Skeletal muscle tissue (tissue), 4 donors: Measurements from ENCODE around the gene ERAP2. TPM values are rescaled to one million over a fixed set of nuclear protein-coding genes. Genes with fewer than 3 reads are reported as not detected.
A peak's percentile ranks its signal among the peaks of the same experiment; 100 is the strongest.
"Not testable (repeated sequence)": the region's sequence is repeated elsewhere in the genome, so short reads cannot be mapped to it uniquely, and the experiment has no call there.

Source experiments
- H3K27ac ChIP-seq: one replicate; pipeline ENCODE4 v1.7.0; 2013; ENCODE audit warnings: mild to moderate bottlenecking, low read depth, low read length, inconsistent platforms
- H3K27me3 ChIP-seq, 3 donors: one replicate each; pipeline ENCODE4 v1.7.0; 2013; ENCODE audit warnings: low read length in 3 of 3; ENCODE audit not compliant: control insufficient read depth in 3 of 3, insufficient read depth in 3 of 3
- H3K36me3 ChIP-seq, 3 donors: one replicate each; pipeline ENCODE4 v1.7.0; 2013; ENCODE audit warnings: low read length in 3 of 3; ENCODE audit not compliant: control insufficient read depth in 3 of 3, insufficient read depth in 3 of 3
- H3K4me1 ChIP-seq, 3 donors: one replicate each; pipeline ENCODE4 v1.7.0; 2013; ENCODE audit warnings: low read length in 3 of 3, mild to moderate bottlenecking in 3 of 3; ENCODE audit not compliant: control insufficient read depth in 3 of 3, insufficient read depth in 3 of 3
- H3K4me3 ChIP-seq, 3 donors: one replicate each; pipeline ENCODE4 v1.7.0; 2013; ENCODE audit warnings: low read length in 3 of 3
- H3K9ac ChIP-seq, 3 donors: one replicate each; pipeline ENCODE4 v1.7.0; 2013; ENCODE audit warnings: low read length in 3 of 3, mild to moderate bottlenecking in 3 of 3, moderate library complexity in 2 of 3, low read depth in 1 of 3
- H3K9me3 ChIP-seq, 3 donors: one replicate each; pipeline ENCODE4 v1.7.0; 2013; ENCODE audit warnings: low read length in 3 of 3; ENCODE audit not compliant: control insufficient read depth in 3 of 3
- total RNA-seq: library from RNA; depleted of rRNA; stranded (reverse); fragments of >200 nt; gene quantifications from one replicate; pipeline ENCODE4 v1.2.3, GENCODE V29; 2014
- donor health status: Osteomylitis.

ERAP2 gene
- total RNA-seq, 1 donor from 2014 or later = 20.9 TPM

DNA sequence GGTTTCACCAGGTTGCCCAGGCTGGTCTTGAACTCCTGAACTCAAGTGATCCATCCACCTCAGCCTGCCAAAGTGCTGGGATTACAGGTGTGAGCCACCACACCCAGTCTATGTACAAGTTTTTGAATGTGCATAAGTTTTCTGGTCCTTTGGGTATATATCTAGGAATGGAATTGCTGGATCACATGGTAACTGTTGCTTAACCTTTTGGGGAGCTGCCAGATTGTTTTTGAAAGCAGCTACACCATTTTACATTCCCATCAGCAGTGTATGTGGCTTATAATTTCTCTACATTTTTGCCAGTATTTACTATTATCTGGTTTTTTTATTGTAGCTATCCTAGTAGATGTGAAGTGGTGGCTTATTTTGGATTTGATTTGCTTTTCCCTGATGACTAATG is 50.7 kb downstream of the ERAP2 start:
- no peaks in the 10 kb centered on the region for H3K9me3 ChIP-seq
- H3K36me3 ChIP-seq = no peaks in the 10 kb centered on the region
- H3K9ac ChIP-seq = no peak overlapping the region
- H3K27ac ChIP-seq = no peak overlapping the region
- H3K4me1 ChIP-seq = peaks cover 9 to 22% (median 22%) of the 10 kb centered on the region in 3 donors
- H3K27me3 ChIP-seq = no peaks in the 10 kb centered on the region
- H3K4me3 ChIP-seq = no peak overlapping the region

DNA sequence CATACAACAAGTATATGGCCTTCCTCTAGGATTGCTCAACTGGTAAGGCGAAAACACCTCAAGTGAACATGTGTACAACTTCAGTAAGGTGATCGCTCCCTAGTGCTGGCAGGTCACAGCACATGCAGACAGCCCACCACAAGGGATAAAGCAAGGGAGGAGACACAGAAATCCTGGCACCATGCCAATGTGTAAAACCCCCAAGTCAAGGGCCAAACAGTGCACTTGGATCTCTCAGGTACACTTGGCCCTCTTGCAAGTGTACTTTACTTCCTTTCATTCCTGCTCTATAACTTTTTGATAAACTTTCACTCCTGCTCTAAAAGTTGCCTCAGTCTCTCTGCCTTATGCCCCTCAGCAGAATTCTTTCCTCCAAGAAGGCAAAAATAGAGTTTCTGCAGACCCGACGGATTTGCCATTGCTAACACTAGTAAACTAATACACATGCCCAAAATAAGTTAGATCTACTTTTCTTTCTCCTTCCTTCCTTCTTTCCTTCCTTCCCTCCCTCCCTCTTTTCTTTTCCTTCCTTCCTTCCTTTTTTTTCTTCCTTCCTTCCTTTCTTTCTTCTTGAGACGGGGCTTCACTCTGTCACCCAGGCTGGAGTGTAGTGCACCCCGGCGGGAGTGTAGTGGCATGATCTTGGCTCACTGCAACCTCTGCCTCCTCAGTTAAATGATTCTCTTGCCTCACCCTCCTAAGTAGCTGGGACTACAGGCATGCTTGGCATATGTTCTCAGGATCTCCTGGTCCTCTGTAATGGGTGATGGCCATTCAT is 52.8 kb downstream of the ERAP2 start:
- peak overlapping the region in 1 of 3 donors; percentile 15 for H3K4me3 ChIP-seq
- H3K27ac ChIP-seq = peak overlapping the region; percentile 31
- no peaks in the 10 kb centered on the region for H3K9me3 ChIP-seq

DNA sequence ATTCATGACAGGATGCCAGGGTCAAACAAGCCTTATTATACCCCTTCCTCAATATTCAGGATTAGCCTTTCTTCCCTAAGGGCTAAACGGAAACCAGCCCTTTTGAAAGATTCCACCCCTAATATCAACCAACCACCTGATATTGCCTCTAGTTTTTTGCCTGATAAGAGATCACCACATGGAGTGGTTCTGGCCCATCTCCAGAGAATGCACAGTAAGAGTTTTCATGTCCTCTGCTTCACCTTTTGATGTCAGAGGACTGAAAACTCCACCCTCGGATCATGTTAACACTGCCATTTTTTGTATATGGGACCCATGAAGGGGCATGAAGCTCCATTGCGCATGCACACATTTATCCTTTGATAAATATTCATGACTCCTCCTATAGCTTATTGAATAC is 53.8 kb downstream of the ERAP2 start:
- peak overlapping the region; percentile 22 for H3K27ac ChIP-seq
- H3K4me1 ChIP-seq = peaks cover 19 to 30% (median 20%) of the 10 kb centered on the region in 3 donors
- no peaks in the 10 kb centered on the region for H3K9me3 ChIP-seq

More for the DNA sequence above, 52.8 kb downstream of the ERAP2 start:
- Histone ChIP-seq H3K4me1 (peaks cover 16 to 29% (median 20%) of the 10 kb centered on the region in 3 donors), H3K9ac (no peak overlapping the region), H3K27me3 (no peaks in the 10 kb centered on the region), H3K36me3 (no peaks in the 10 kb centered on the region)

DNA sequence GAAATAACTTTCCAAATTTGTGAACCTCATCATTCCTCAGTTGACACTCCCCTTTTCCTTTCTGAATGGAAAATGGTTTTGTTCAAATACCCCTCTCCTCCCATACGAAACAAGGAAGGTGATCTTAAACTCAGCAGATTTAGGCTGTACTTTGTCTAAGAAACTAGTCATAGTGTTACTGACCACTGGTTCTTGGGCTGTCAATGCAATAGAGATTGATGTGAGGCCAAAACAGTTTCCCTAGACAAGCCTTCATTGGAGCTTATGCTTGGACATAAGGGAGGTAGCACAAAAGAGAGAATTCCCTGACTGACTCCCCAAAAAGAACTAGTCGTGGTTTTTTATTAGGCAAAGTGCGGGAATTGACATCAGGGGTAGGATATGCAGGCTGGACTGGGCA is 54.3 kb downstream of the ERAP2 start:
- Histone ChIP-seq H3K27ac (peak overlapping the region; percentile 22), H3K36me3 (no peaks in the 10 kb centered on the region), H3K27me3 (no peaks in the 10 kb centered on the region), H3K4me1 (peaks cover 19 to 34% (median 20%) of the 10 kb centered on the region in 3 donors), H3K4me3 (no peak overlapping the region), H3K9me3 (no peaks in the 10 kb centered on the region), H3K9ac (no peak overlapping the region)

More for the DNA sequence above, 53.8 kb downstream of the ERAP2 start:
- no peak overlapping the region for H3K4me3 ChIP-seq
- H3K9ac ChIP-seq = no peak overlapping the region
- no peaks in the 10 kb centered on the region for H3K36me3 ChIP-seq
- no peaks in the 10 kb centered on the region for H3K27me3 ChIP-seq

DNA sequence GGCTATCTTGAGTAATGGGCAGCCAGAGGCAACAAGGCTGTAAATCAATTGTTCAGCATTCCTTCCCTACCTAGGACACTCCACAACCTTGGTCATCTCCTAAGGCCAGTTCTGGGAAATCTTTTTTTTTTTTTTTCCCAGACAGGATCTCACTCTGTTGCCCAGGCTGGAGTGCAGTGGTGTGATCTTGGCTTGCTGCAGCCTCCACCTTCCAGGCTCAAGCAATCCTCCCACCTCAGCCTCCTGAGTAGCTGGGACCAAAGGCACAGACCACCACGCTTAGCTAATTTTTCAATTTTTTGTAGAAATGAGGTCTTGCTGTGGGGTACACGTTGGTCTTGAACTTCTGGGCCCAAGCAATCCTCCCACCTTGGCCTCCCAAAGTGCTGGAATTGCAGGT is 54.7 kb downstream of the ERAP2 start:
- H3K27ac ChIP-seq, H3K4me3 ChIP-seq, H3K36me3 ChIP-seq, H3K9me3 ChIP-seq, H3K9ac ChIP-seq, H3K27me3 ChIP-seq: not testable (repeated sequence)
- H3K4me1 ChIP-seq = peaks cover 19 to 35% (median 20%) of the 10 kb centered on the region in 3 donors

DNA sequence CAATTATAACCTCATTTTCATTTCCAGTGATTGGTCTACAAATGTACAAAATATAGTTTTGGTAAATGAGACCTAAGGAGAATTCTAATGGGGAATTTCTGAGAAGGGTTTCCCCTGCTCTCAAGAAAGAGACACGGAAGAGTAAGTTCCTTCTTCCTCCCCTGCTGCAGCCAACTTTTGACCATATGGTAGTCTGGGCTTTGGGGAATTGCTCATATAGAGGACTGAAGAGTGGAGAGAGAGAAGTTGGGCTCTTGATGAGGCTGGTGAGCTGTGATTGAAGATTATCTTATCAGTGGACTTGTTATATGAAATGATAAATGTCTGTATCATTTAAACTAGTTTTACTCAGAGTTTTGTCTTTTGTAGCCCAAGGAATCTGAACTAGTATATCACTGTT is 55.3 kb downstream of the ERAP2 start:
- H3K4me1 ChIP-seq = peaks cover 19 to 36% (median 20%) of the 10 kb centered on the region in 3 donors
- H3K9me3 ChIP-seq = no peaks in the 10 kb centered on the region
- no peak overlapping the region for H3K27ac ChIP-seq
- H3K9ac ChIP-seq = no peak overlapping the region
- H3K4me3 ChIP-seq = no peak overlapping the region
- H3K36me3 ChIP-seq = no peaks in the 10 kb centered on the region
- H3K27me3 ChIP-seq = no peaks in the 10 kb centered on the region

DNA sequence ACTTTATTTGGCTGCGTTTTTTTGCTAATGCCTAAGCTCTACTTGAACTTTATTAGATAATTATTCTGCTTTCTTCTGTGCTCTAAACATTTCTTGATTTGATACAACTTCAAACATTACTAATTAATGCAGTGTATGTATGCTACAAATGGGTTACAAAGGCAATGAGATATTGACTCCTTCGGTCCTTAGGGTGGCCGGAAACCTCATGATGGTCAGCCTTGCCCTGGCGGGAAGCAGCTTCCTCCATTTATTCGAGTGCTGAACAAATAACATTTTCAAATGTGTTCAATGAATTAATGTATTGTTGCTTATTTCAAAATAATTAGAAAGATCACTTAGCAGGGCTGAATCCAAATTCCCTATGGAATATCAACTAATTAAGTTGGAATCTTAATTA is 55.7 kb downstream of the ERAP2 start:
- Histone ChIP-seq H3K4me1 (peaks cover 19 to 40% (median 20%) of the 10 kb centered on the region in 3 donors), H3K27ac (peak overlapping the region; percentile 97), H3K27me3 (no peaks in the 10 kb centered on the region), H3K36me3 (no peaks in the 10 kb centered on the region), H3K4me3 (no peak overlapping the region), H3K9me3 (no peaks in the 10 kb centered on the region), H3K9ac (no peak overlapping the region)

DNA sequence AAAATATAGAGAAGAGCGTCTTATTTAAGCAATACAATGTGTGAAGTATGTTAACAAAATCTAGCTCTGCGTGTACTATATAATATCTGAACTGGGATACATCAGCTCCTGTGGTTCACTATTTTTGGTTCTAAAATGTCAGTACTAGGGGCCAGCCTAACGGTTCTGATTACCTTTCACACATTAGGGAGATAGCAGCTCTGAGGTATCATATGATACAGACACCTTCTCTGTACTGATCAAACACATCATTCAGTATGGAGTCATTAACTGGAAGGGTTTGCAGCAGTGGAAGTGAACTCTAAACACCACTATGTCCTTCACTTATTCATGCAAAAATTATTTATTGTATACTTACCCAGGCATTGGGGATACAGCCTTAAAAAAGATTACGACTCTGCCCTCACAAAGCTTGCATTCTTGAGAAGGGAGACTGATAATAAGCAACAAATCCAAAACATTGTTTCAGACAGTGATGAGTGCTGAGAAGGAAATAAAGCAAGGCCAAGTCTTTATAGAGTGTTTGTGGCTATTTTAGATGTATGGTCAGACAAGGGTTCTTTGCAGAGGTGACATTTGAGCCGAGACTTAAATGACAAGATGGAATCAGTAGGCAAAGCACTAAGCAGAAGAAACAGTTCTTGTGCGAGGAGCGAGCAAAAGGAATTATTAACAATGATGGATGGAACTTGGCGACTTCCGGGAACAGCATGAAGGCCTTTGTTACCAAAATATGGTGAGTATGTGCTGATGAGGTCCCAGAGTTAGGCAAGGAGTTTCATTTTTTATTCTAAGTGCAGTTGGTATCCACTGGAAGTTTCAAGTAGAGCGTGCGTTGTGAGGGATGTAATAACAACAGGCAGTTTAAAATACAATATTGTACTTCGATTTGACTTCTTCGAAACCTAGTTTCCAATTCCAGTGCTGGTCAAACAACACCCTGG is 57.7 kb downstream of the ERAP2 start:
- H3K4me1 ChIP-seq = peaks cover 19 to 49% (median 34%) of the 10 kb centered on the region in 3 donors
- H3K36me3 ChIP-seq = no peaks in the 10 kb centered on the region
- H3K4me3 ChIP-seq = peak overlapping the region; percentile 85 to 98 (median 94)
- peak overlapping the region; percentile 97 for H3K27ac ChIP-seq
- H3K9ac ChIP-seq = peak overlapping the region; percentile 96 to 99 (median 97)
- H3K9me3 ChIP-seq = no peaks in the 10 kb centered on the region
- no peaks in the 10 kb centered on the region for H3K27me3 ChIP-seq

DNA sequence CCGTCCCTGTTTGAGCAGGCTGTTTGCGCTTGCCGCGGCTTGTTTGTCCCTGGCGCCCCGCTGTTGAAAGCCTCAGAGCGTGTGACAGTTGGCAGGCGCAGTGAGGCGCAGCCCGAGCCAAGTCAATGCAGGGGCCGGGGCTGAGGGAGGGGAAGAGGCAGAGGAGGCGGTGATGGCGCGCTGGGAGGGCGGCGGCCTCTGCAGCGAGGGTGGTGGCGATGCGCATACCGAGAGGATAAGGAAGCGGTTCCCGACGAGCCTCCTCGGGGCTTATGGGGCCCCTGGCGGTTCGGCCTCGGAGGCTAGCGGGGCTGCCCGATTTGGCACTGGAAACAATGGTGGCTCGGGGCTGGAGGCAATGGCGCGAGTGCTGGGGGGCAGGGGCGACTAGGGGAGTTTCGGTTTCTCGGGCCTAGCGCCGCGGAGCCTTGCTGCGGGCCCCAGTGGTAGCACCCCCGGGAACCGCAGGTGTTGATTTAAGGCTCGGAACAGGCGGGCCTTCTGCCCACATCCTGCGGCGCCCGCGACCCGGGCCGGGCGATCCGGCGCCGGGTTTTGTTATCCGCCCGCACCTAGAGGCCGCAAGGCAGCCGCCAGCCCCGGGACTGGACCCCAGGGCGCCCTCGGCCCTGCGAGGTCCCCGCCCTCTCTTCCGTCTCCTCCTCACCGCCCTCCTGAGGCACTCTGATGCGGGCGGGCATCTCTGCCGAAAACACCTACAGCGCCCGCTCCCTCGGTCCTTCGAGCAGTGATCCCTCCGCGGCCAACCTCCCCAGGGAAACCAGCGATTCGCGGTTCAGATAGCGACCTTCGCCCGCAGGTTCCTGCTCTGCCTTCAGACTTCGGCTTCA is 58.6 kb downstream of the ERAP2 start:
- H3K4me1 ChIP-seq = peaks cover 19 to 44% (median 38%) of the 10 kb centered on the region in 3 donors
- H3K36me3 ChIP-seq = no peaks in the 10 kb centered on the region
- H3K9ac ChIP-seq = peak overlapping the region; percentile 96 to 99 (median 97)
- H3K9me3 ChIP-seq = no peaks in the 10 kb centered on the region
- peak overlapping the region; percentile 97 for H3K27ac ChIP-seq
- no peaks in the 10 kb centered on the region for H3K27me3 ChIP-seq
- peak overlapping the region; percentile 85 to 98 (median 94) for H3K4me3 ChIP-seq
